Immature natural killer cell (primary cell): ENCODE data around the gene ARFIP1. TPM values are rescaled to one million over a fixed set of nuclear protein-coding genes. Genes with fewer than 3 reads are reported as not detected.

Experiments
- DNase-seq, 3 donors: peaks; one replicate each; pipeline ENCODE4 v3.0.0; 2022; ENCODE audit warnings: mixed read lengths in 1 of 3
- H3K27ac Mint-ChIP-seq, 6 donors: one replicate each; pipeline ENCODE4 v1.8.0; 2020; ENCODE audit warnings: mixed read lengths in 6 of 6, mild to moderate bottlenecking in 5 of 6, inconsistent platforms in 4 of 6, moderate library complexity in 3 of 6
- H3K27me3 Mint-ChIP-seq, 3 donors: one replicate each; pipeline ENCODE4 v1.8.0; 2020 to 2021; ENCODE audit warnings: low read depth in 3 of 3, mild to moderate bottlenecking in 3 of 3, mixed read lengths in 3 of 3, moderate library complexity in 3 of 3, inconsistent platforms in 1 of 3
- H3K36me3 Mint-ChIP-seq, 3 donors: one replicate each; pipeline ENCODE4 v1.8.0; 2020; ENCODE audit warnings: mixed read lengths in 3 of 3, inconsistent platforms in 2 of 3, mild to moderate bottlenecking in 2 of 3
- H3K4me1 Mint-ChIP-seq, 2 donors: one replicate each; pipeline ENCODE4 v1.8.0; 2020; ENCODE audit warnings: inconsistent platforms in 2 of 2, mild to moderate bottlenecking in 2 of 2, mixed read lengths in 2 of 2, moderate library complexity in 1 of 2
- H3K4me3 Mint-ChIP-seq, 5 donors: one replicate each; pipeline ENCODE4 v1.8.0; 2020; ENCODE audit warnings: mild to moderate bottlenecking in 5 of 5, mixed read lengths in 5 of 5, inconsistent platforms in 3 of 5, moderate library complexity in 3 of 5
- H3K9me3 Mint-ChIP-seq, 6 donors: one replicate each; pipeline ENCODE4 v1.8.0; 2020; ENCODE audit warnings: mild to moderate bottlenecking in 6 of 6, mixed read lengths in 6 of 6, inconsistent platforms in 4 of 6, moderate library complexity in 3 of 6
- polyA plus RNA-seq, 3 donors: library from polyadenylated mRNA; unstranded; fragments of 300-500 nt; fragmentation: Illumina TruSeq; gene quantifications; one replicate each; pipeline ENCODE4 v1.2.3, GENCODE V29; 2021

The ARFIP1 gene
- polyA plus RNA-seq, 3 donors from 2014 or later, result 23.2 to 31.0 (median 25.6) TPM

DNA sequence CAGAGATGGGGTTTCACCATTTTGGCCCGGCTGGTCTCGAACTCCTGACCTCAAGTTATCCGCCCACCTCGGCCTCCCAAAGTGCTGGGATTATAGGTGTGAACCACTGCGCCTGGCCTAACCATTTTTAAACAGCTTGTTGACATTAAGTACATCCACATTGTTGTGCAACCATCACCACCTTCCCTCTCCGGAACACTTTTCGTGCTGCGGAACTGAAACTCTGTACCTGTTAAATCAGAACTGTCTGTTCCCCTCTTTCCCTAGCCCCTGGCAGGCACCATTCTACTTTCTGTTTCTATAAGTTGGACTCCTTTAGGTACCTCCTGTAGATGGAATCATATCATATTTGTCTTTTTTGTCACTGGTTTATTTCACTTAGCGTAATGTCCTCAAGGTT lies 165.9 kb downstream of the ARFIP1 start:
- DNase-seq, result no peak
- peaks cover 0 to 3% (median 1%) of the 10 kb centered on the region in 3 donors for H3K27me3 Mint-ChIP-seq
- no peak overlapping the region for H3K4me3 Mint-ChIP-seq
- H3K4me1 Mint-ChIP-seq, result no peaks in the 10 kb centered on the region
- H3K36me3 Mint-ChIP-seq, result peaks cover 0 to 10% (median 3%) of the 10 kb centered on the region in 3 donors
- H3K27ac Mint-ChIP-seq, result no peak overlapping the region
- no peaks in the 10 kb centered on the region for H3K9me3 Mint-ChIP-seq

DNA sequence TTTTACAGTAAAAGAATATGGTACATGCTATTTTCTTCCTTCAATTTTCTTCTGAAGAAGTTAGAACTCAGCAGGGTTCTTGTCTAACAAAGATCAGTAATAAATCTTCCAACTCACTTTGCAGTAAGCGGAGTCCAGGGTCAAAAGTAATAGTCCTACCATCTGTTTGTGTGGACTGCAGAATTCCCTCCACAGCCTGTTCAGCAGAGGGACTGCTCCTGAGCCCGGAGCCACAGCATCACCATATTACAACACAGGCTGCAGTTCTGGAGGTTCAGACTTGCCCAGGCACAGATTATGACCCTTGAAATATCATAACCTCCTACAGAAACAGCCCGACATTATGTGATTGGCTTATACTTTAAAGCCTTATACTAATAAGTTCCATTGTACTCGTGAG lies 166.7 kb downstream of the ARFIP1 start:
- H3K36me3 Mint-ChIP-seq, result peaks cover 0 to 10% (median 3%) of the 10 kb centered on the region in 3 donors
- DNase-seq, result no peak
- no peak overlapping the region for H3K27ac Mint-ChIP-seq
- H3K4me3 Mint-ChIP-seq, result no peak overlapping the region
- H3K9me3 Mint-ChIP-seq, result no peaks in the 10 kb centered on the region
- H3K4me1 Mint-ChIP-seq, result no peaks in the 10 kb centered on the region
- peaks cover 0 to 2% (median 1%) of the 10 kb centered on the region in 3 donors for H3K27me3 Mint-ChIP-seq

DNA sequence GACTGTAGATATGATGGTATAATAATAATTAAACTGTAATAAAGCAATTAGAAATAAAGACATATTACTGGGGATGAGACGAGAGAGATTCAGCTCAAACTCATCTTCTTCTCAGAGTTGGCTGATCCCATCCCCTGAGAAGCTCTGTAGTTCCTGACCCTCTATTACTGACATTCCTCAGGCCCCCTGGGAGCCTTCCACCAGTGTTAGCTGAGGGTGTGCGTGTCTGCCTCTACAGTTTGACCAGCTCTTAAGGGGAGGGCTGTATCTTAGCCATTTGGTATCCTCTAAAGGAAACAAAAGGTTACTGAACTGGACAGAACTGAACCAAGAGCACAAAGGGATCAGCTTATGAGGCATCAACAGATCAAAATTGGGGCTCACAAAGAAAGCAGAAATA lies 167.6 kb downstream of the ARFIP1 start:
- no peaks in the 10 kb centered on the region for H3K4me1 Mint-ChIP-seq
- no peak overlapping the region for H3K27ac Mint-ChIP-seq
- no peak overlapping the region for H3K4me3 Mint-ChIP-seq
- peaks cover 0 to 1% (median 0%) of the 10 kb centered on the region in 3 donors for H3K27me3 Mint-ChIP-seq
- DNase-seq, result no peak
- H3K36me3 Mint-ChIP-seq, result peaks cover 0 to 10% (median 3%) of the 10 kb centered on the region in 3 donors
- H3K9me3 Mint-ChIP-seq, result no peaks in the 10 kb centered on the region

DNA sequence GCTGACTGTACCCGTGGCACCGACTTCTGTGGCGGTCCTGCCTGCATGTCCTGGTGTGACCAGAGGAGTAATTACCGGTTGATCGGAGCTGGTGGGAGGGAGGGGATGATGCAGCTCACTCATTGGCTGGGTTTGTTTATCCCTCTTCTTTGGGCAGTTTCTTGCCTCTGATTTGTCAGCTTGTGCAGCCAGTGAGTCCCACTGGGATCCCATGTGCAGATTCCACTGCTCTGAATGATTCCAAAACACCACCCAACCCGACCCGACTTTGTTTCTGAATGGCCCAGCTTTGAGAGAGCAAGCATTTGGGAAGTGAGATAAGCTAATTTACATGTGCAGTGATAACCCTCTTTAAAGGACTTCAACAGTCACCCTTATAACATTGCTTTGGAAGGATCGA lies 170.2 kb downstream of the ARFIP1 start:
- no peaks in the 10 kb centered on the region for H3K9me3 Mint-ChIP-seq
- peaks cover 0 to 3% (median under 1%) of the 10 kb centered on the region in 3 donors for H3K36me3 Mint-ChIP-seq
- no peaks in the 10 kb centered on the region for H3K27me3 Mint-ChIP-seq
- DNase-seq, result no peak
- no peaks in the 10 kb centered on the region for H3K4me1 Mint-ChIP-seq
- H3K4me3 Mint-ChIP-seq, result no peak overlapping the region
- H3K27ac Mint-ChIP-seq, result no peak overlapping the region

DNA sequence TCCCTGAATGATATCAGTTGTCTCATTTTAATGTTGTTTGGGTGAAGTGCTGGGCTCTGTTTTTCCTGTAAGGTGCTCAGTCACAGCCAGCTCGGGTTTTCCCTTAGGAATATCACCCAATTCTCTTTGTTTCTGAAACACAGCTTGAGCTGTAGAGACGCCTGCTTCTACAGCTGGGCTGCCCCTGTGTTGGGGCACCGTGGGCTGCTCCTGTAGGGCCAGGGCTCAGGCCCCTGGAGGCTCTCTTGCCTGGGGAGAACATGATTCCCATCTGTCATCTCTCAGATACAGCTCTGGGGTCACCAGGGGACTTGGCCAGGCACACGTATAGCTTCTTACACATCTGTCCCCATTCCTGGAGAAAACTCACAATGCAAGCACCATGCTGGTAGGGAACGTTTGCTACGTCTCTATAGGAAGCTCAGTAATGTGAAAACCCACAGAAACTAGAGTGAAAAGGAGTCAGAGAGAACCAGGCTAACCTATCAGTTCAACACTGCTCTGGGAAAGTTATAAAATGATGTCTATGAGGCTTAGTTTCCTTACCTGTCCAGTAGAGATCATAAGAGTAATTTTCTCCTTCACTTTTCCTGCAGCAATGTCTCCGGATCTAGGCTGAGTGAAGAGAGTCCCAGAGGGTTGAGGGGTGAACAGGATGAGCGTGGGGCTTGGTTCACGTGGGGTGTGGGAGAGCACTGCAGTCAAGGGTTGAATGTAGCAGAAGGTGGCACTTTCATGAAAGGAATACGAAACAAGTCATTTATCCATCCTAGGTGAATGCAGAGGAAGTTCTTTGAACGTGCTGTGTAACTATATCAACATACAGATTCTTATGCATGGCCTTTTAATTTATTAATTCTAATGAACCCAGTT lies 170.9 kb downstream of the ARFIP1 start:
- Mint-ChIP-seq H3K36me3 (peaks cover 0 to 3% (median 0%) of the 10 kb centered on the region in 3 donors), H3K4me1 (peaks cover 0 to under 1% of the 10 kb centered on the region in 2 donors), H3K27me3 (no peaks in the 10 kb centered on the region), H3K27ac (no peak overlapping the region), H3K9me3 (no peaks in the 10 kb centered on the region), H3K4me3 (no peak overlapping the region)
- DNase-seq, result no peak

DNA sequence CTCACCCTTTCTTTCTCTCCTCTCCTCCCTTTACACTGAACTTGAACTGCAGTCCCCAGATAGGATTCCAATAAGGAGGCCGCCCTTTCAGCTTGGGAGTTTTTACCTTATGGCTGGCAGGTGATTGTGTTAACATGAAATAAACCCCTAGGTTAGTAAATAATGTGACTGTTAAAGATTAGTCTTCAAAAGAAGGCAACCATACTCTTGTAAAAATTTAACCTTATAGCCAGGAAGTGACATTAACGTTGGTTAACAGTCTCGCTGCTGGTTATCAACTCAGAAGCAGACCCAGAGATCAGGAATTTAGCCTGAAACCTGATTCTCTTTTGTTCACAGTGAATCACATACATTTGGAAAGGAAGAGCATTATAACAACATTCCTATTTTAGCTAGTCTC lies 171.6 kb downstream of the ARFIP1 start:
- peaks cover 0 to 3% (median 0%) of the 10 kb centered on the region in 3 donors for H3K36me3 Mint-ChIP-seq
- H3K4me1 Mint-ChIP-seq, result peaks cover 6% of the 10 kb centered on the region in 2 donors
- H3K9me3 Mint-ChIP-seq, result no peaks in the 10 kb centered on the region
- no peaks in the 10 kb centered on the region for H3K27me3 Mint-ChIP-seq
- no peak overlapping the region for H3K27ac Mint-ChIP-seq
- no peak overlapping the region for H3K4me3 Mint-ChIP-seq
- DNase-seq, result no peak

DNA sequence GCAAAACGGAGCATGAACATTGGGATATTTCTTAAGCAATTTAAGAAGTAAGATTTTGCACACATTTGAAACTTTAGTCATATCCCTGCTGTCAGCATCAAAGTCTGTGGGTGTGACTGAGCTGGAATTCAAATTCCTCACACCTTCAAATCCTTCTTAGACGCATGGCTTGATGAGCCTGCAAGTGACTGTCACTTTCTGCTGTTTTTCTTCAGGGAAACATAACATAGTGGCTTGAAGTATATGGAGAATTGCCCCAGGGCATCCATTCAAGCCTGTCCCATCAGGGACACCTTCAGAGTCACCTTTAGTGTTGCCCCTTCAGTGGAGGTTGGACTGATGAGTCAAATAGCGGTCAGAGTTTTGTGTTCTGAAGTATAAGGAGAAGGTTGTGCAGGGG lies 173.8 kb downstream of the ARFIP1 start:
- H3K9me3 Mint-ChIP-seq, result no peaks in the 10 kb centered on the region
- no peak for DNase-seq
- H3K4me1 Mint-ChIP-seq, result peaks cover 27 to 28% of the 10 kb centered on the region in 2 donors
- no peak overlapping the region for H3K4me3 Mint-ChIP-seq
- no peaks in the 10 kb centered on the region for H3K27me3 Mint-ChIP-seq
- no peaks in the 10 kb centered on the region for H3K36me3 Mint-ChIP-seq
- no peak overlapping the region for H3K27ac Mint-ChIP-seq

DNA sequence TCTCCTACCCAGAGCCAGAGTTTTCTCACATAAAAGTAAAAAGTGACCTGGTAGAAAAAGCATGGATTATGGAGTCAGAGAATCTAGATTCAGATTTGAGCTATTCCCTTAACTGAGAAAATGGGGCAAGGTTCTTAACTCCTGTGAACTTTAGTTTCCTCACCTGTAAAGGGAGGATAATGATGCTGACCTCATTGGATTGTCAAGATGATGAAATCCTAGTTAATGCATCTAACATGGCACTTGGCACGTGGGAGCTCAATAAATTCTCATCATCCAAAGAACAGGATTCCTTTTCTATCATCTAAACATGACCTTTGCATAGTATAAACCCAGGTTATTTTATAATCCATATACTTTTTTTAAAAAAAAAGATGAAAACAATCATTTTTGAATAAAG lies 175.0 kb downstream of the ARFIP1 start:
- Mint-ChIP-seq H3K4me3 (no peak overlapping the region), H3K4me1 (peaks cover 38 to 39% of the 10 kb centered on the region in 2 donors), H3K9me3 (no peaks in the 10 kb centered on the region), H3K27ac (no peak overlapping the region), H3K27me3 (no peaks in the 10 kb centered on the region), H3K36me3 (no peaks in the 10 kb centered on the region)
- no peak for DNase-seq

DNA sequence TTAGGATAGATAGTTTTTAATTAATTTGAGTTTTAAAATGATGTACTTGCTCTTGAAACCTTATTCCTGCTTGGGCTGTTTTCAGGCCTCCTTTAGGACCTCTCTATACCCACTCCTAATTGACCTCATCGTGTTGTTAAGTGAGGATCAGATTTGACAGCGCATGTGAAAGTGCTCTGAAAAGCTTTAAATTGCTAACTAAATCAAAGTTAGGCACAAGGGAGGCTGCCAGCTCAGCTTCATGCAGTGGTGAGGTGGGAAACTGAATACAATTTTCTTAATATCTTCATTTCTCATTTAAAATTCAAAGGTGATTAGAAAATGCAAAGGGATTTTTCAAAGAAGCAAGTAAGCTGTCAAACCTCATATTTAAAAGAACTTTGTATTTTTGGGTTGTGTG lies 176.4 kb downstream of the ARFIP1 start:
- Mint-ChIP-seq H3K27ac (peak overlapping the region; percentile 31 to 93 (median 72)), H3K9me3 (no peaks in the 10 kb centered on the region), H3K4me1 (peaks cover 38 to 39% of the 10 kb centered on the region in 2 donors), H3K36me3 (no peaks in the 10 kb centered on the region), H3K27me3 (no peaks in the 10 kb centered on the region), H3K4me3 (peak overlapping the region in 2 of 5 donors; percentile 27 to 43)
- no peak for DNase-seq

DNA sequence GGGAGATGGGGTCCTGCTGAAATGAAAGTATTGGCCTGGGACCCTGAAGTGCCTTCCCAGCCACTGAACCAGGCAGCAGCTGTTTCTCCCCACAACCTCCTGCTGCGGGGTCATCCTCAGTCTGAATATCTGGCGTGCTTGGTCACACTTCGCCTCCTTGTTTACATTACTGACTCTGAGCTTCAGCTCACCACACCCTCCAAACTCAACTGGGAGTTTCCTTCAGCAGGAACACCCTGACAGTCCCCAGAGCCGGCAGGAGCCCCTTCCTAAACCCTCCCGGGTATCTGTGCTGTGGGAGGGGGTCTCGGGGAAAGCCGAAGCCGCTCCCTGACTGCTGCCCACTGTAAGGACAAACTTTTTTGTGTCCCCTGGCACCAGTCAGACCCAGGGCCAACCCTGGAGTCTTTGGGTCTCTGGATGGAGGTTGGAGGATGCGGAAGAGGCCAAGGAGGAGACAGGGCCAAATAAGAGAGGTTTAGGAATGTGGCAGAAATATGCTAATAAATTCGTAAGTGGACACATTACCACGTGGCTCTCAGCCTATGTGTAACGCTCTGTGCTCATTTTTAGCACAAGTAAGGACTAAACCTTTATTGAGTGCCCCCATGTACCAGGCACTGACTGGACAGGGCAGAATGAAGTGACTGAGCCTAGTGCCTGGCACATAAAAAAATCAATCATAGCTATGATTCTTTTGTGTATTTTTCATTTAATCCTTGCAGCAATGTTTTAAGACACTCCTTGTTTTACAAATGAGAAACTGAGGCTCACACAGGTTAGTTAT lies 177.1 kb downstream of the ARFIP1 start:
- H3K36me3 Mint-ChIP-seq, result no peaks in the 10 kb centered on the region
- DNase-seq, result no peak
- peak overlapping the region; percentile 58 to 79 (median 65) for H3K4me3 Mint-ChIP-seq
- no peaks in the 10 kb centered on the region for H3K9me3 Mint-ChIP-seq
- peak overlapping the region; percentile 74 to 93 (median 83) for H3K27ac Mint-ChIP-seq
- H3K27me3 Mint-ChIP-seq, result no peaks in the 10 kb centered on the region
- H3K4me1 Mint-ChIP-seq, result peaks cover 38 to 39% of the 10 kb centered on the region in 2 donors

DNA sequence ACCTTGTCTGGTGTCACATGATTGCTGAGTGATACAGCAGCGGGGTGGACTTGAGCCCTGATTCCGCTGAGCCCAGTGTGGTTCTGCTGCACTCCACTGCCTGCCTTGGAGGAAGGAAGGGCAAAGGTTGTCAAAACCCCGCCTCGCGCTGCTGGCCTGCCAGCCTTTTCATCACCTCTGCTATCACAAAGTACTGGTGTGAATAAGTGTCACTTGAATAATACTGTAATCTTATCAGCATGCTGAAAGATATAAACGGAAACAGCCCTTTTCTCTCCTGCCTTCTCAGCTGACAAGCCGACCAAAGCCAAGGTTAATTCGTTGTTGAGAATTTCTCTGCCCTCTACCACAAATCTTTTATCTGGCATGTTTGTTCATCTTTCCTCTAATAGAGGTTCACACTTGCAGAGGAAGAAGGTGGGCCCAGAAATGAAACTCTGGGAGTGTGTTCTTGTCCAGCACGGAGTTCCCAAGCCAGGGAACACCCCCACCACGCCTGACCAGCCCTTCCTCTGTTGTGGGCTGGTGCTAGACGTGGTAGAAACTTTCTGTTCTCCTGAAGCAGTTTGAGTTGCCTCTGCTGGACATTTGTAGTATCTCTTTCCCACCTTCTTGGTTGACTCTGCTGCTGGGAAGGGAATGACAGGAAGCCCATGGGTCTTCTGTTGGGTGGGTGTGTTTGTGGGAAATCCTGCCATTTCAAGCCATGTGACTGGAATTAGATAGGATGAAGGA lies 177.8 kb downstream of the ARFIP1 start:
- H3K27ac Mint-ChIP-seq, result peak overlapping the region; percentile 74 to 93 (median 83)
- peak overlapping the region; percentile 58 to 79 (median 65) for H3K4me3 Mint-ChIP-seq
- no peaks in the 10 kb centered on the region for H3K9me3 Mint-ChIP-seq
- no peaks in the 10 kb centered on the region for H3K27me3 Mint-ChIP-seq
- peak; percentile 34 to 46 (median 40) for DNase-seq
- H3K36me3 Mint-ChIP-seq, result no peaks in the 10 kb centered on the region
- H3K4me1 Mint-ChIP-seq, result peaks cover 38 to 39% of the 10 kb centered on the region in 2 donors

DNA sequence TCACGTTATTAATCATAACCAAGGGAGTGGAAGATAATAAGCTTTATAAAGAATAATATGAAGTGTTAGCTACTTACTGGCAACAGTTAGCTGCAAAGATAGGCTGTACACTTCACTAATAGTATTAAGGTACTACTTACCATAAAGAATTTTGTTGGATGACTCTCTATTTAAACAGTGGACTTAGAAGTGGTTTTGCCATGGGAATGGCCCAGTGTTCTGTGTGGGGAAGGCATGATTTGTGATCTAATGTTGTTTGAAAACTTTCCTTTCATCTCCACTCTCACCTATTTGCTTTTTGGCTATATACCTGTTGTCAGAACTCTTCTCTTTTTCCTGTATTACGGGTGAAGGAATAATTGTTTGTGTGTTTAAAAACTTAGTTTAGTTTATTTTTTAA lies 179.3 kb downstream of the ARFIP1 start:
- Mint-ChIP-seq H3K4me3 (peak overlapping the region in 1 of 5 donors; percentile 74), H3K27ac (peak overlapping the region in 2 of 6 donors; percentile 79 to 93), H3K36me3 (peaks cover 0 to 5% (median 0%) of the 10 kb centered on the region in 3 donors), H3K9me3 (no peaks in the 10 kb centered on the region), H3K4me1 (peaks cover 38 to 39% of the 10 kb centered on the region in 2 donors), H3K27me3 (peaks cover 0 to 1% (median 0%) of the 10 kb centered on the region in 3 donors)
- no peak for DNase-seq

DNA sequence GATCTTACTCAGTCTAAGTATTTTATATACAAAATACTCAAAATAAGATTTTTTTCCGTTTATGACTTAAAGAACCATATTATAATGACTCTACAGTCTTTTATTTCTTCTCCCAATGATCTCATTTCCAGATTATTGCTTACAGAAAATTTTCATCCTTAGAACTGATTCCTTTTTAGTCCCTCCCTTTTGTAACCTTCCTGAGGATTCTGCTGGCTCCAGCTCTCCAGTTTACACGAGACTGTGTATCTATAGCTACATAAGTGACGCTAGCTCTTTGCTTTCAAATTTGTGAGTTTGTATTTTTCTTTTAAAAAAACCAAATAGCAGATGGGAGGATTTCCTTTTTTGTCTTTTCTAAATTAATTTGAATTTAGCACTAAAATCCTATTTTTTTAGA lies 180.3 kb downstream of the ARFIP1 start:
- no peak for DNase-seq
- H3K27me3 Mint-ChIP-seq, result peaks cover 0 to 1% (median 0%) of the 10 kb centered on the region in 3 donors
- peaks cover 0 to 5% (median 3%) of the 10 kb centered on the region in 3 donors for H3K36me3 Mint-ChIP-seq
- H3K27ac Mint-ChIP-seq, result no peak overlapping the region
- H3K9me3 Mint-ChIP-seq, result no peaks in the 10 kb centered on the region
- H3K4me1 Mint-ChIP-seq, result peaks cover 38 to 39% of the 10 kb centered on the region in 2 donors
- H3K4me3 Mint-ChIP-seq, result no peak overlapping the region
